SU-DHL-6 (cell line): ENCODE data around the gene ATRN.

ENCODE experiments used
- CTCF ChIP-seq: fragments of 200-600 bp; sonication (generic); IDR thresholded peaks from one replicate; pipeline ENCODE4 v1.5.1; 2017; ENCODE audit warnings: antibody characterized with exemption, mild to moderate bottlenecking, low read length, moderate library complexity; ENCODE audit not compliant: insufficient read depth, poor library complexity, severe bottlenecking
- EZH2phosphoT487 ChIP-seq: fragments of 200-600 bp; sonication (generic), shearing (Covaris generic); conservative IDR thresholded peaks from 2 replicates; pipeline ENCODE4 v1.6.1; 2018; ENCODE audit warnings: mild to moderate bottlenecking, antibody characterized with exemption, low read length, moderate library complexity, mixed read lengths

DNA sequence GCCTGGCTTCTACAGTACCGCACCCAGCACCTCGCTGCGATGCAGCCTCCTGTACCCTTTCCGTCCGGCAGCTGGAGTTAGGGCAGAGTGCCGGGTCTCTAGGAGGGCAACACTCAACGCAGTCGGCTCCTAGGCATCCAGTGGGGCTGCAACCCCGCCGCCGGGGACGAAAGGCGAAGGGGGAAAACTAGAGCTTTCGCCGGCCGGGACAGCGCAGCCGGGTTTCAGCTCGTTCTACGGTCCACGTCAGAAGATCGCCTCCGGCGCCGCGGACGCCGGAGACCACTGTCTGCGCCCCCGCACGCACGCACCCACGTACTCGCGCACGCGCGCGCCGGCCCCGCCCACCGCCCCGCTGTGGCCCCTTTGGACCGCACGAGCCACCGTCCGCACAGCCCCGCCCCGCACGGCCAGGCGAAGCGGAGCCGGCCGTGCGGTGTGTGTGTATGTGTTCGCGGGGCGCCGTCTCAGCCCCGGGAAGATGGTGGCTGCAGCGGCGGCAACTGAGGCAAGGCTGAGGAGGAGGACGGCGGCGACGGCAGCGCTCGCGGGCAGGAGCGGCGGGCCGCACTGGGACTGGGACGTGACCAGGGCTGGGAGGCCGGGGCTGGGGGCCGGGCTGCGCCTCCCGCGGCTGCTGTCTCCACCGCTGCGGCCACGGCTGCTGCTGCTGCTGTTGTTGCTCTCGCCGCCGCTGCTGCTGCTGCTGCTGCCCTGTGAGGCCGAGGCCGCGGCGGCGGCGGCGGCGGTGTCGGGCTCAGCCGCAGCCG lies at the start of gene ATRN:
- TF ChIP-seq CTCF (no peak), EZH2phosphoT487 (no peak)
